Peyer's patch (tissue), 4 donors: ENCODE data around the gene SNAP25. TPM values are rescaled to one million over a fixed set of nuclear protein-coding genes. Genes with fewer than 3 reads are reported as not detected.

Source experiments
- DNase-seq, 3 donors: peaks; one replicate each; pipeline ENCODE4 v3.0.0-alpha.2; 2017 to 2019
- H3K27ac ChIP-seq, 4 donors: fragments of 200-600 bp; sonication (generic); one replicate each; pipeline ENCODE4 v1.5.1; 2016 to 2019
- H3K27me3 ChIP-seq, 2 donors: fragments of 200-600 bp; sonication (generic); one replicate each; pipeline ENCODE4 v1.5.1; 2019
- H3K36me3 ChIP-seq, 3 donors: fragments of 200-600 bp; sonication (generic); one replicate each; pipeline ENCODE4 v1.5.1; 2016 to 2019
- H3K4me1 ChIP-seq, 4 donors: fragments of 200-600 bp; sonication (generic); one replicate each; pipeline ENCODE4 v1.5.1; 2016 to 2019
- H3K4me3 ChIP-seq, 4 donors: fragments of 200-600 bp; sonication (generic); 1 replicate in 3 of 4; 2 replicates in 1 of 4; pipeline ENCODE4 v1.5.1; 2016 to 2019; ENCODE audit warnings: mild to moderate bottlenecking in 1 of 4
- H3K9me3 ChIP-seq, 4 donors: fragments of 200-600 bp; sonication (generic); one replicate each; pipeline ENCODE4 v1.5.1; 2016 to 2019; ENCODE audit warnings: mild to moderate bottlenecking in 1 of 4
- POLR2A ChIP-seq, 2 donors: fragments of 450-650 bp; IDR thresholded peaks; one replicate each; pipeline ENCODE4 v1.5.1; 2017; ENCODE audit warnings: antibody characterized with exemption in 2 of 2, mild to moderate bottlenecking in 2 of 2, moderate library complexity in 2 of 2
- total RNA-seq, 4 donors: library from RNA; depleted of rRNA; stranded (reverse); fragments of >200 nt; gene quantifications; one replicate each; pipeline ENCODE4 v1.1.0, GENCODE V29; 2016
- TF ChIP-seq, protein P1 (sequence below), 6 experiments: fragments of 450-650 bp in 4 of 6; fragments of 200-600 bp in 2 of 6; sonication (generic) in 1 of 6; IDR thresholded peaks; one replicate each; pipeline ENCODE4 v1.5.1; 2017 to 2019; ENCODE audit warnings: antibody characterized with exemption in 6 of 6, mild to moderate bottlenecking in 3 of 6, moderate library complexity in 1 of 6

SNAP25 gene
- total RNA-seq, 4 donors from 2014 or later, result 1.2 to 2.5 (median 1.6) TPM; not detected in 1

DNA sequence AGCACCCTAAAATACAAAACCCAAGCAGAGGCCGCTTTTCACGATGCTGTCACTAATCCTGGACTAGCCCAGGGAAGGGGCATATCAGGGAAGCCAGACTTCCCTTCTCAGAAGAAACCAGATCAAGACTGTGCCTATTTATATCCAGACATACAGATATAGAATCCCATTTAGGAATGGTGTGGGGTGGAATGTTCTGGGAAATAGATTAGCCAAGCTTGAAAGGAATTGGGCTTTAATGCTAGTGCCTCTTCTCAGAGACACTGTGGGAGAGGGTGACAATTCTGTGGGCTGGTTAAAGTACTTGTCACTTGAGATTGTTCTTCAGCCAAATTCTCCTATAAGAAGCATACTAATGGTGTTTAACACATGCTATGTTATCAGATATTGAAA is 45.5 kb downstream of the SNAP25 start:
- Histone ChIP-seq H3K4me3 (no peak overlapping the region), H3K9me3 (no peaks in the 10 kb centered on the region), H3K27ac (no peak overlapping the region), H3K27me3 (no peaks in the 10 kb centered on the region), H3K36me3 (no peaks in the 10 kb centered on the region), H3K4me1 (no peaks in the 10 kb centered on the region)
- no peak for TF ChIP-seq POLR2A (IDR thresholded peaks at IDR 0.05)
- TF ChIP-seq, protein P1, sequence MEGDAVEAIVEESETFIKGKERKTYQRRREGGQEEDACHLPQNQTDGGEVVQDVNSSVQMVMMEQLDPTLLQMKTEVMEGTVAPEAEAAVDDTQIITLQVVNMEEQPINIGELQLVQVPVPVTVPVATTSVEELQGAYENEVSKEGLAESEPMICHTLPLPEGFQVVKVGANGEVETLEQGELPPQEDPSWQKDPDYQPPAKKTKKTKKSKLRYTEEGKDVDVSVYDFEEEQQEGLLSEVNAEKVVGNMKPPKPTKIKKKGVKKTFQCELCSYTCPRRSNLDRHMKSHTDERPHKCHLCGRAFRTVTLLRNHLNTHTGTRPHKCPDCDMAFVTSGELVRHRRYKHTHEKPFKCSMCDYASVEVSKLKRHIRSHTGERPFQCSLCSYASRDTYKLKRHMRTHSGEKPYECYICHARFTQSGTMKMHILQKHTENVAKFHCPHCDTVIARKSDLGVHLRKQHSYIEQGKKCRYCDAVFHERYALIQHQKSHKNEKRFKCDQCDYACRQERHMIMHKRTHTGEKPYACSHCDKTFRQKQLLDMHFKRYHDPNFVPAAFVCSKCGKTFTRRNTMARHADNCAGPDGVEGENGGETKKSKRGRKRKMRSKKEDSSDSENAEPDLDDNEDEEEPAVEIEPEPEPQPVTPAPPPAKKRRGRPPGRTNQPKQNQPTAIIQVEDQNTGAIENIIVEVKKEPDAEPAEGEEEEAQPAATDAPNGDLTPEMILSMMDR (IDR thresholded peaks at IDR 0.05), result no peak
- DNase-seq, result no peak

DNA sequence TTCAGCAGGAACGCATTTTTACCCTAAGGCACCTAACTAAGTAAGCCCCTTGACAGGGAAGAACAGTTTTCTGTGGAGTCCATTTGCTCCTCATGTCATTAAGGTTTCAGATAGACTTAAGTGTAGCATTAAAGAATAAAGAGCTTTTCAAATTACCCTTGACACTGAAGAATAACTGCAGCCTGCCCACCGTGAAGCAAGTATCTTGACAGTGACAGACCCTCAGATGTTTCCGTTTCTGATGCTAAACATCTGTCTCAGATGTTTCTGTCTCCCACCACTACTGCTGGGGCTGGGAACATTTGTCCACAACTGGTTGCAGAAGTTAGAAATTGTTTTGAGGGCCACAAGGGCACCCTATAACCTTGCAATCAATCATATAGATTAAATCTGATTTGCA is 50.0 kb downstream of the SNAP25 start:
- Histone ChIP-seq H3K9me3 (no peaks in the 10 kb centered on the region), H3K27me3 (no peaks in the 10 kb centered on the region), H3K36me3 (no peaks in the 10 kb centered on the region), H3K4me1 (no peaks in the 10 kb centered on the region), H3K27ac (no peak overlapping the region), H3K4me3 (no peak overlapping the region)
- TF ChIP-seq POLR2A (IDR thresholded peaks at IDR 0.05), result no peak
- TF ChIP-seq, protein P1 (IDR thresholded peaks at IDR 0.05), result no peak
- DNase-seq, result no peak

GRCh38 chr20:10270630-10271029 is 52.0 kb downstream of the SNAP25 start:
- no peak overlapping the region for H3K4me3 ChIP-seq
- no peaks in the 10 kb centered on the region for H3K27me3 ChIP-seq
- H3K4me1 ChIP-seq, result no peaks in the 10 kb centered on the region
- H3K36me3 ChIP-seq, result no peaks in the 10 kb centered on the region
- no peak overlapping the region for H3K27ac ChIP-seq
- no peak for DNase-seq
- TF ChIP-seq, protein P1 (IDR thresholded peaks at IDR 0.05), result no peak
- no peak for TF ChIP-seq POLR2A (IDR thresholded peaks at IDR 0.05)
- H3K9me3 ChIP-seq, result no peaks in the 10 kb centered on the region

- Histone ChIP-seq H3K4me1 (no peaks in the 10 kb centered on the region), H3K36me3 (no peaks in the 10 kb centered on the region), H3K27me3 (no peaks in the 10 kb centered on the region), H3K9me3 (no peaks in the 10 kb centered on the region), H3K4me3 (no peak overlapping the region), H3K27ac (no peak overlapping the region)
- no peak for DNase-seq
- TF ChIP-seq, protein P1 (IDR thresholded peaks at IDR 0.05), result no peak
- TF ChIP-seq POLR2A (IDR thresholded peaks at IDR 0.05), result no peak
These were observed 53.0 kb downstream of the SNAP25 start for GRCh38 chr20:10271494-10272219.

GRCh38 chr20:10276878-10277580 is 58.4 kb downstream of the SNAP25 start:
- H3K9me3 ChIP-seq, result no peaks in the 10 kb centered on the region
- H3K27ac ChIP-seq, result no peak overlapping the region
- H3K4me1 ChIP-seq, result no peaks in the 10 kb centered on the region
- no peaks in the 10 kb centered on the region for H3K27me3 ChIP-seq
- no peaks in the 10 kb centered on the region for H3K36me3 ChIP-seq
- TF ChIP-seq, protein P1 (IDR thresholded peaks at IDR 0.05), result no peak
- no peak for TF ChIP-seq POLR2A (IDR thresholded peaks at IDR 0.05)
- no peak for DNase-seq
- H3K4me3 ChIP-seq, result no peak overlapping the region
